Gastroesophageal sphincter (tissue), 4 donors: ENCODE data around the gene CNTNAP2. TPM values are rescaled to one million over a fixed set of nuclear protein-coding genes. Genes with fewer than 3 reads are reported as not detected.
"Not testable (repeated sequence)": the region's sequence is repeated elsewhere in the genome, so short reads cannot be mapped to it uniquely, and the experiment has no call there.

ENCODE experiments used
- ATAC-seq: fragments of 150-250 bp; one replicate; pipeline ENCODE4 v1.9.1; 2016; ENCODE audit warnings: mild to moderate bottlenecking, moderate library complexity
- H3K27ac ChIP-seq, 4 donors: fragments of 200-600 bp; sonication (generic) in 3 of 4; 1 replicate in 3 of 4; 2 replicates in 1 of 4; pipeline ENCODE4 v1.5.1; 2016 to 2019
- H3K27me3 ChIP-seq: fragments of 200-600 bp; sonication (generic); one replicate; pipeline ENCODE4 v1.5.1; 2019
- H3K36me3 ChIP-seq, 2 donors: fragments of 200-600 bp; sonication (generic); one replicate each; pipeline ENCODE4 v1.5.1; 2019; ENCODE audit warnings: control low read depth in 1 of 2
- H3K4me1 ChIP-seq, 3 donors: fragments of 200-600 bp; sonication (generic); 1 replicate in 2 of 3; 2 replicates in 1 of 3; pipeline ENCODE4 v1.5.1; 2016 to 2019; ENCODE audit warnings: control low read depth in 2 of 3
- H3K4me3 ChIP-seq, 2 donors: fragments of 200-600 bp; sonication (generic); one replicate each; pipeline ENCODE4 v1.5.1; 2019; ENCODE audit warnings: mild to moderate bottlenecking in 1 of 2, moderate library complexity in 1 of 2
- H3K9me3 ChIP-seq, 3 donors: fragments of 200-600 bp; sonication (generic); one replicate each; pipeline ENCODE4 v1.5.1; 2017 to 2019; ENCODE audit warnings: control low read depth in 2 of 3
- CTCF ChIP-seq, 4 experiments: fragments of 200-600 bp in 2 of 4; fragments of 450-650 bp in 2 of 4; sonication (generic) in 1 of 4; IDR thresholded peaks; one replicate each; pipeline ENCODE4 v1.5.1; 2017 to 2019; ENCODE audit warnings: antibody characterized with exemption in 4 of 4, mild to moderate bottlenecking in 2 of 4, moderate library complexity in 2 of 4
- EP300 ChIP-seq: sonication (generic); formaldehyde crosslinking; IDR thresholded peaks from one replicate; pipeline ENCODE4 v1.6.1; 2017; ENCODE audit warnings: antibody characterized with exemption, mild to moderate bottlenecking
- POLR2A ChIP-seq, 2 donors: fragments of 450-650 bp; IDR thresholded peaks; one replicate each; pipeline ENCODE4 v1.6.1; 2017; ENCODE audit warnings: antibody characterized with exemption in 2 of 2, mild to moderate bottlenecking in 2 of 2, moderate library complexity in 1 of 2
- POLR2AphosphoS5 ChIP-seq: sonication (generic); formaldehyde crosslinking; IDR thresholded peaks from one replicate; pipeline ENCODE4 v1.6.1; 2017; ENCODE audit warnings: antibody characterized with exemption
- WGBS, 2 donors: methylation state at CpG; one replicate each; pipeline ENCODE4 v1.1.5; 2018; ENCODE audit warnings: low coverage in 1 of 2; 5-methylcytosine and 5-hydroxymethylcytosine counted together
- total RNA-seq, 4 donors: library from RNA; depleted of rRNA; stranded (reverse); fragments of >200 nt; gene quantifications; one replicate each; pipeline ENCODE4 v1.1.0, GENCODE V29; 2016

Gene CNTNAP2
- total RNA-seq, 4 donors from 2014 or later: 1.5 to 8.9 (median 3.2) TPM

- Histone ChIP-seq H3K4me3 (no peak overlapping the region), H3K9me3 (no peaks in the 10 kb centered on the region), H3K27ac (no peak overlapping the region), H3K4me1 (no peaks in the 10 kb centered on the region), H3K27me3 (no peaks in the 10 kb centered on the region), H3K36me3 (no peaks in the 10 kb centered on the region)
- WGBS, 2 donors: 85% methylated on average over 3 of the region's 10 CpGs; no CpG with 5 or more reads in 1 of the 2 donors
- TF ChIP-seq EP300: no peak
- TF ChIP-seq POLR2A (IDR thresholded peaks at IDR 0.05): no peak
- no peak for TF ChIP-seq POLR2AphosphoS5
- no peak for TF ChIP-seq CTCF (IDR thresholded peaks at IDR 0.05)
- ATAC-seq: no peak
These were observed 2340.8 kb downstream of the CNTNAP2 start for GRCh38 chr7:148457310-148457921.

- no peaks in the 10 kb centered on the region for H3K4me1 ChIP-seq
- TF ChIP-seq EP300: no peak
- no peak for TF ChIP-seq POLR2A (IDR thresholded peaks at IDR 0.05)
- no peak for TF ChIP-seq POLR2AphosphoS5
- TF ChIP-seq CTCF (IDR thresholded peaks at IDR 0.05): no peak
These were observed 2341.7 kb downstream of the CNTNAP2 start for GRCh38 chr7:148458263-148458662.

GRCh38 chr7:148461392-148462179 is 2345.0 kb downstream of the CNTNAP2 start:
- Histone ChIP-seq H3K4me1 (no peaks in the 10 kb centered on the region), H3K9me3 (no peaks in the 10 kb centered on the region), H3K4me3 (no peak overlapping the region), H3K27me3 (no peaks in the 10 kb centered on the region), H3K27ac (no peak overlapping the region), H3K36me3 (no peaks in the 10 kb centered on the region)
- 75 to 87% methylated on average over 3 to 4 of the region's 4 CpGs for WGBS, 2 donors
- TF ChIP-seq CTCF (IDR thresholded peaks at IDR 0.05) (no peak), POLR2A (IDR thresholded peaks at IDR 0.05) (no peak), EP300 (no peak), POLR2AphosphoS5 (no peak)
- ATAC-seq: no peak

More at GRCh38 chr7:148458263-148458662, 2341.7 kb downstream of the CNTNAP2 start:
- H3K27ac ChIP-seq: no peak overlapping the region
- H3K27me3 ChIP-seq: no peaks in the 10 kb centered on the region
- no peak for ATAC-seq
- H3K4me3 ChIP-seq: no peak overlapping the region
- no peaks in the 10 kb centered on the region for H3K36me3 ChIP-seq
- no peaks in the 10 kb centered on the region for H3K9me3 ChIP-seq

GRCh38 chr7:148462774-148463173 is 2346.2 kb downstream of the CNTNAP2 start:
- not testable (repeated sequence) for ATAC-seq, H3K4me1 ChIP-seq, H3K9me3 ChIP-seq, H3K4me3 ChIP-seq, H3K27me3 ChIP-seq, H3K36me3 ChIP-seq, H3K27ac ChIP-seq
- 80 to 96% methylated on average over 7 to 8 of the region's 9 CpGs for WGBS, 2 donors

GRCh38 chr7:148463210-148463609 is 2346.6 kb downstream of the CNTNAP2 start:
- H3K27me3 ChIP-seq: no peaks in the 10 kb centered on the region
- H3K36me3 ChIP-seq: no peaks in the 10 kb centered on the region
- ATAC-seq: no peak
- 95 to 98% methylated on average over 4 of the region's 4 CpGs for WGBS, 2 donors
- no peaks in the 10 kb centered on the region for H3K4me1 ChIP-seq
- TF ChIP-seq CTCF (IDR thresholded peaks at IDR 0.05) (no peak), POLR2A (IDR thresholded peaks at IDR 0.05) (no peak), POLR2AphosphoS5 (no peak), EP300 (no peak)
- no peak overlapping the region for H3K27ac ChIP-seq
- H3K9me3 ChIP-seq: no peaks in the 10 kb centered on the region
- H3K4me3 ChIP-seq: no peak overlapping the region
